Thyroid gland (tissue), 4 donors: ENCODE results near the gene BARHL1. TPM values are rescaled to one million over a fixed set of nuclear protein-coding genes. Genes with fewer than 3 reads are reported as not detected.

ENCODE experiments used
- DNase-seq, 2 donors: peaks; one replicate each; pipeline ENCODE4 v3.0.0-alpha.2; 2019
- H3K27ac ChIP-seq, 3 donors: fragments of 200-600 bp; sonication (generic); 1 replicate in 2 of 3; 2 replicates in 1 of 3; pipeline ENCODE4 v1.5.1; 2016 to 2019; ENCODE audit warnings: mild to moderate bottlenecking in 1 of 3, moderate library complexity in 1 of 3
- H3K27me3 ChIP-seq: fragments of 200-600 bp; sonication (generic); one replicate; pipeline ENCODE4 v1.5.1; 2019
- H3K36me3 ChIP-seq, 2 donors: fragments of 200-600 bp; sonication (generic); one replicate each; pipeline ENCODE4 v1.5.1; 2016 to 2019
- H3K4me1 ChIP-seq, 2 donors: fragments of 200-600 bp; sonication (generic); one replicate each; pipeline ENCODE4 v1.5.1; 2017 to 2019
- H3K4me3 ChIP-seq, 3 donors: fragments of 200-600 bp; sonication (generic); replicated peaks in 1 of 3; 1 replicate in 2 of 3; 2 replicates in 1 of 3; pipeline ENCODE4 v1.5.1; 2016; ENCODE audit warnings: mild to moderate bottlenecking in 1 of 3
- H3K9me3 ChIP-seq: fragments of 200-600 bp; sonication (generic); one replicate; pipeline ENCODE4 v1.5.1; 2017
- POLR2A ChIP-seq, 2 donors: fragments of 450-650 bp; IDR thresholded peaks; one replicate each; pipeline ENCODE4 v1.6.1; 2017; ENCODE audit warnings: antibody characterized with exemption in 2 of 2, mild to moderate bottlenecking in 2 of 2, moderate library complexity in 1 of 2
- WGBS, 2 donors: methylation state at CpG; one replicate each; pipeline ENCODE4 v1.1.5; 2017; 5-methylcytosine and 5-hydroxymethylcytosine counted together
- intact Hi-C: fragments of 100-400 bp; cut with DNase I; formaldehyde crosslinking; loops from one replicate; pipeline ENCODE4 v1.15.1; 2023
- total RNA-seq, 4 donors: library from RNA; depleted of rRNA; stranded (reverse); fragments of >200 nt; gene quantifications; one replicate each; pipeline ENCODE4 v1.2.3, GENCODE V29; 2016
- TF ChIP-seq, protein P1 (sequence below), 6 experiments: fragments of 200-600 bp in 3 of 6; fragments of 450-650 bp in 3 of 6; sonication (generic) in 3 of 6; IDR thresholded peaks; one replicate each; pipeline ENCODE4 v1.5.1; 2016 to 2019; ENCODE audit warnings: antibody characterized with exemption in 6 of 6, mild to moderate bottlenecking in 2 of 6, inconsistent platforms in 1 of 6, moderate library complexity in 1 of 6

The BARHL1 gene
- total RNA-seq, 4 donors from 2014 or later: not detected

DNA sequence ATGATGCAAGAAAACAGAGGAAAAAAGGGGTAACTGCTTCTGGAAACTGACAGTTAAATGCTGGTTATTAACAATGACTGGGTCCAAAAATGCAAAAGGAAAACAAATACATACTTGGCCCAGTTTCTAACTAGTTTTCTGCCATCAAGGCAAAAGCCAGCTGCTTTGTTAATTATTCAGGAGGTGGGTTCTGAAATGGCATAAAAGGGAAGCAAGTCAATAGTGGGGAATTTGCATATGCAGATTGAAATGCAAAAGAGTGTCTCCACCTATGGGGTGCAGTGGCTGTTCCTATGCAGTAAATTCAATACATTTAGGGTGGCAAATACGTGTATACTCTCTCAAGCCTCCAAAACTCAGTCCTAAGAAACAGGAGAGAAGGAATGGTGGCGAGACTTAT is 33.4 kb downstream of the BARHL1 start:
- Histone ChIP-seq H3K4me3 (no peak overlapping the region), H3K27me3 (no peaks in the 10 kb centered on the region), H3K36me3 (peaks cover 49 to 67% of the 10 kb centered on the region in 2 donors), H3K27ac (no peak overlapping the region), H3K4me1 (no peaks in the 10 kb centered on the region), H3K9me3 (no peaks in the 10 kb centered on the region)
- DNase-seq: no peak
- TF ChIP-seq, protein P1, sequence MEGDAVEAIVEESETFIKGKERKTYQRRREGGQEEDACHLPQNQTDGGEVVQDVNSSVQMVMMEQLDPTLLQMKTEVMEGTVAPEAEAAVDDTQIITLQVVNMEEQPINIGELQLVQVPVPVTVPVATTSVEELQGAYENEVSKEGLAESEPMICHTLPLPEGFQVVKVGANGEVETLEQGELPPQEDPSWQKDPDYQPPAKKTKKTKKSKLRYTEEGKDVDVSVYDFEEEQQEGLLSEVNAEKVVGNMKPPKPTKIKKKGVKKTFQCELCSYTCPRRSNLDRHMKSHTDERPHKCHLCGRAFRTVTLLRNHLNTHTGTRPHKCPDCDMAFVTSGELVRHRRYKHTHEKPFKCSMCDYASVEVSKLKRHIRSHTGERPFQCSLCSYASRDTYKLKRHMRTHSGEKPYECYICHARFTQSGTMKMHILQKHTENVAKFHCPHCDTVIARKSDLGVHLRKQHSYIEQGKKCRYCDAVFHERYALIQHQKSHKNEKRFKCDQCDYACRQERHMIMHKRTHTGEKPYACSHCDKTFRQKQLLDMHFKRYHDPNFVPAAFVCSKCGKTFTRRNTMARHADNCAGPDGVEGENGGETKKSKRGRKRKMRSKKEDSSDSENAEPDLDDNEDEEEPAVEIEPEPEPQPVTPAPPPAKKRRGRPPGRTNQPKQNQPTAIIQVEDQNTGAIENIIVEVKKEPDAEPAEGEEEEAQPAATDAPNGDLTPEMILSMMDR (IDR thresholded peaks at IDR 0.05): no peak
- no peak for TF ChIP-seq POLR2A (IDR thresholded peaks at IDR 0.05)
- 90 to 91% methylated on average over 2 of the region's 2 CpGs for WGBS, 2 donors
- intact Hi-C loops: no loop called here

- intact Hi-C loops: no loop called here
These were observed 34.3 kb downstream of the BARHL1 start for GRCh38 chr9:132616725-132617124.

DNA sequence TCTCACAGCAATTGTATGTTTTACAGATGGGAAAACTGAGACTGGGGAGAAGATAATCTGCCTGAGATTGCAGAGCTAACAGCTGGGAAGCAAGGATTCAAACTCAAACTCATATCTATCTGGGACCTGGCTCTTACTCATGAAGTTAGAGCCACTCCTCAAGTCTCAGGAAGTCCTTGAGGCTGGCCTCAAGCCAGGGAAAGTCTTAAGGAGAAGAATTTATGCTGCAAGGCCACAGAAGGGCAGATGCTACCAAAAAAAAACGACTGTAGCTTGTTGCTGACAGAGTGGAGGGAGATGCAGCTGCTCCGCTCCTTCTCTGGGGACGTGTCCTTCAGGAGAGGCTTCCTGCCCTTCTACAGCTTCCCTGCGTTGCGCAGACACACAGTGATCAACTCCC is 39.8 kb downstream of the BARHL1 start:
- 74 to 81% methylated on average over 5 of the region's 5 CpGs for WGBS, 2 donors
- no peaks in the 10 kb centered on the region for H3K4me1 ChIP-seq
- H3K27me3 ChIP-seq: no peaks in the 10 kb centered on the region
- H3K36me3 ChIP-seq: peaks cover 29 to 49% of the 10 kb centered on the region in 2 donors
- no peaks in the 10 kb centered on the region for H3K9me3 ChIP-seq
- H3K4me3 ChIP-seq: no peak overlapping the region
- no peak overlapping the region for H3K27ac ChIP-seq
- TF ChIP-seq POLR2A (IDR thresholded peaks at IDR 0.05): no peak
- TF ChIP-seq, protein P1 (IDR thresholded peaks at IDR 0.05): no peak
- DNase-seq: peak; percentile 53 to 68
- intact Hi-C loops: no loop called here

More at GRCh38 chr9:132616725-132617124, 34.3 kb downstream of the BARHL1 start:
- DNase-seq: no peak
- no peak overlapping the region for H3K4me3 ChIP-seq
- H3K36me3 ChIP-seq: peaks cover 40 to 62% of the 10 kb centered on the region in 2 donors
- H3K27ac ChIP-seq: no peak overlapping the region
- no peaks in the 10 kb centered on the region for H3K4me1 ChIP-seq
- H3K27me3 ChIP-seq: no peaks in the 10 kb centered on the region
- H3K9me3 ChIP-seq: no peaks in the 10 kb centered on the region
- TF ChIP-seq, protein P1 (IDR thresholded peaks at IDR 0.05): no peak
- TF ChIP-seq POLR2A (IDR thresholded peaks at IDR 0.05): no peak
- 94 to 95% methylated on average over 5 of the region's 5 CpGs for WGBS, 2 donors

DNA sequence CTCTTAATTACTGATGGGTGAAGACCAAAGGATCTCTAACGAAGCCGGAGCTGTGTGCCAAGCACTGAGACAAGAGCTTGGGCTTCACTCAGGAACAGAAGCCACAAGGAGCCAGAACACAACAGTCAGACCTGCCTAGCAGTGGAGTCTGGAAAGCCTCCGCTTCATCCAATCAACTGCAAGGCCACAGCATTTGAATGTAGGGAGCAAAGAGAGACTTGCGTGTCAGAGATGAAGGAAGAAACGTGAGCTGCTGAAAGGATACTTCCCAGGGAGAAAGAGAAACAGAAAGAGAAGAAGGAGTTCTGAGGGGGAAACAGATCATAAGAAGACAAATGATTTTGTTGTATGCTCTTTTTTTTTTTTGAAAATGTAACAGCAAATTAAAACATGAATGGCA is 43.9 kb downstream of the BARHL1 start:
- H3K36me3 ChIP-seq: peaks cover 44 to 46% of the 10 kb centered on the region in 2 donors
- H3K4me3 ChIP-seq: no peak overlapping the region
- intact Hi-C loops: no loop called here
- no peaks in the 10 kb centered on the region for H3K9me3 ChIP-seq
- TF ChIP-seq, protein P1 (IDR thresholded peaks at IDR 0.05): no peak
- no peak for TF ChIP-seq POLR2A (IDR thresholded peaks at IDR 0.05)
- H3K4me1 ChIP-seq: no peaks in the 10 kb centered on the region
- WGBS, 2 donors: 79 to 93% methylated on average over 5 of the region's 5 CpGs
- H3K27me3 ChIP-seq: no peaks in the 10 kb centered on the region
- no peak for DNase-seq
- H3K27ac ChIP-seq: no peak overlapping the region

DNA sequence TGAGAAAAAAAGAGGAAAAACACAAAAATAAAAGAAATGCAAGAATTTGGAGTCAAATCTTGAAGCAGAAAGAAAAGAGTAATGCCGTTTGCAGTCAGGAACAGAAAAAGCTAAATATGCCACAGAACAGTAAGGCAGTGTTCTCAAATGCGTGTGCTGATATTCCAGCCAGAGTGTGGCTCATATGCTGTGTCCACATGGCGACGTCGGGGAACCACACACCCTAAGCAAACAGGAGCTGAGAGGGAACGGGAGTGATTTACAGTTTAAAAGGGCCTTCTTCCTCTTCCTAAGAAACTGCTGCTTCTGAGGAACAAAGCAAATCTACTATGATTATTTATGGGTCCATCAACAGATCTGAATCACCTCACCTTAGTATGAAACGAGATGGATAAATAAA is 44.7 kb downstream of the BARHL1 start:
- no peak for DNase-seq
- no peak for TF ChIP-seq POLR2A (IDR thresholded peaks at IDR 0.05)
- TF ChIP-seq, protein P1 (IDR thresholded peaks at IDR 0.05): no peak
- H3K27ac ChIP-seq: no peak overlapping the region
- no peaks in the 10 kb centered on the region for H3K27me3 ChIP-seq
- 90 to 93% methylated on average over 7 of the region's 7 CpGs for WGBS, 2 donors
- no peaks in the 10 kb centered on the region for H3K4me1 ChIP-seq
- H3K36me3 ChIP-seq: peaks cover 46 to 47% of the 10 kb centered on the region in 2 donors
- no peak overlapping the region for H3K4me3 ChIP-seq
- intact Hi-C loops: no loop called here
- H3K9me3 ChIP-seq: no peaks in the 10 kb centered on the region
